ENCODE results near the gene ZNF318.

- TF ChIP-seq CTCF (IDR thresholded peaks at IDR 0.05) = peak; percentile 77
- no peak for TF ChIP-seq EZH2phosphoT487 (IDR thresholded peaks at IDR 0.05)
- no peak for TF ChIP-seq EZH2 (IDR thresholded peaks at IDR 0.05)
Measured at GRCh38 chr6:43334466-43335095, 34.9 kb downstream of the ZNF318 start.

Measured in neural progenitor cell (in vitro differentiated cells).